ENCODE data around the gene NXPE3. TPM values are rescaled to one million over a fixed set of nuclear protein-coding genes. Genes with fewer than 3 reads are reported as not detected.
A peak's percentile ranks its signal among the peaks of the same experiment; 100 is the strongest.

Gene NXPE3
- total RNA-seq, 2 experiments from 2014 or later = 37.4 to 37.5 TPM

DNA sequence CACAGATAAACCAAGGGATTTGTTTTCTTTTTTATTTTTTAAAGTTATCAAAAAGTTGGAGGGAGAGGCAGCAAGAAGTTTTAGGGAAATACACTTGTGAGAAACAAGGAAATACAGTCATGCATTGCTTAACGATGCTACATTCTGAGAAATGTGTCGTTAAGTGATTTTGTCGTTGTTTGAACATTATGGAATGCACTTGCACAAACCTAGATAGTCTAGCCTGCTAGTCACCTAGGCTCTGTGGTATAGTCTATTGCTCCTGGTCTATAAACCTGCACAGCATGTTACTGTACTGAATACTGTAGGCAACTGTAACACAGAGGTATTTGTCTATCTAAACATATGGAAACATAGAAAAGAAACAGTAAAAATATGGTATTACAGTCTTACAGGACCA is 68.3 kb downstream of the NXPE3 start:
- POLR2A ChIA-PET = interaction anchor here (7.7 kb wide), 1 partner anchor 18 kb away, joined by 221 read pairs; no protein-coding TSS in a partner anchor
- intact Hi-C loops (cut with DNase I, micrococcal nuclease) = loop anchor here in 1 of 2 experiments (2.0 to 5.0 kb wide), 3 partner anchors 17 to 160 kb away; partner anchors contain the start of gene RPL24

GRCh38 chr3:101848326-101848725 is 69.3 kb downstream of the NXPE3 start:
- Mint-ChIP-seq H3K4me1 (ENCODE audit: low read depth) (peaks cover 43% of the 10 kb centered on the region), H3K9me3 (no peaks in the 10 kb centered on the region), H3K4me3 (peak overlapping the region; percentile 91), H3K36me3 (ENCODE audit: low read depth) (peaks cover 39% of the 10 kb centered on the region), H3K27ac (peak overlapping the region; percentile 100), H3K27me3 (peaks cover 5% of the 10 kb centered on the region)
- Histone ChIP-seq H3K27me3 (ENCODE audit: control insufficient read depth in 1 of 2, insufficient read depth in 2 of 2, low read length in 2 of 2) (no peaks in the 10 kb centered on the region), H3K4me1 (ENCODE audit: insufficient read depth, low read length) (peaks cover 19% of the 10 kb centered on the region), H3K4me3 (ENCODE audit: low read length) (no peak overlapping the region), H3K27ac (ENCODE audit: low read depth in 1 of 2, low read length in 2 of 2) (peak overlapping the region; percentile 85 to 99), H3K36me3 (ENCODE audit: insufficient read depth, low read length) (peaks cover 17% of the 10 kb centered on the region), H3K9me3 (ENCODE audit: control insufficient read depth in 1 of 2, insufficient read depth in 1 of 2, low read length in 2 of 2) (no peaks in the 10 kb centered on the region)
- TF ChIP-seq CTCF (IDR thresholded peaks at IDR 0.05) = no peak
- CTCF ChIA-PET = interaction anchor here (1.3 kb wide), 1 partner anchor 20 kb away, joined by 3 read pairs; no protein-coding TSS in a partner anchor
- no peak for ATAC-seq (ENCODE audit: poor library complexity)
- intact Hi-C loops (cut with DNase I, micrococcal nuclease) = loop anchor here in 1 of 2 experiments (5.0 kb wide), 2 partner anchors 36 to 161 kb away; partner anchors contain the start of gene RPL24
- POLR2A ChIA-PET = interaction anchor here (0.8 to 7.7 kb wide), 15 partner anchors 13 to 381 kb away, joined by 3 to 221 read pairs (median 17); partner anchors contain the start of genes CEP97, NXPE3 and ZBTB11
- DNase-seq = no peak

More for the DNA sequence above, 68.3 kb downstream of the NXPE3 start:
- no peak overlapping the region for H3K27ac ChIP-seq (ENCODE audit: low read depth in 1 of 2, low read length in 2 of 2)
- no peak for TF ChIP-seq CTCF (IDR thresholded peaks at IDR 0.05)
- peaks cover 0 to under 1% of the 10 kb centered on the region in 2 experiments for H3K9me3 ChIP-seq (ENCODE audit: control insufficient read depth in 1 of 2, insufficient read depth in 1 of 2, low read length in 2 of 2)
- H3K4me1 ChIP-seq (ENCODE audit: insufficient read depth, low read length) = peaks cover 12% of the 10 kb centered on the region
- peaks cover 5% of the 10 kb centered on the region for H3K27me3 Mint-ChIP-seq
- H3K4me1 Mint-ChIP-seq (ENCODE audit: low read depth) = peaks cover 33% of the 10 kb centered on the region
- CTCF ChIA-PET = no interaction called here
- ATAC-seq (ENCODE audit: poor library complexity) = no peak
- H3K36me3 ChIP-seq (ENCODE audit: insufficient read depth, low read length) = peaks cover 7% of the 10 kb centered on the region
- peak overlapping the region; percentile 76 for H3K4me3 Mint-ChIP-seq
- peaks cover 29% of the 10 kb centered on the region for H3K36me3 Mint-ChIP-seq (ENCODE audit: low read depth)
- H3K4me3 ChIP-seq (ENCODE audit: low read length) = no peak overlapping the region
- no peak for DNase-seq
- no peaks in the 10 kb centered on the region for H3K9me3 Mint-ChIP-seq
- peak overlapping the region; percentile 100 for H3K27ac Mint-ChIP-seq
- no peaks in the 10 kb centered on the region for H3K27me3 ChIP-seq (ENCODE audit: control insufficient read depth in 1 of 2, insufficient read depth in 2 of 2, low read length in 2 of 2)

GRCh38 chr3:101848754-101849713 is 70.0 kb downstream of the NXPE3 start, which contains the start of gene NFKBIZ:
Gene NFKBIZ (plus strand): TSS chr3:101849514. CDS start chr3:101849629, 115 bp downstream.
- peaks cover 24% of the 10 kb centered on the region for H3K36me3 ChIP-seq (ENCODE audit: insufficient read depth, low read length)
- intact Hi-C loops (cut with DNase I, micrococcal nuclease) = loop anchor here in 1 of 2 experiments (5.0 kb wide), 2 partner anchors 37 to 162 kb away; partner anchors contain the start of gene RPL24
- Mint-ChIP-seq H3K27me3 (peaks cover 5% of the 10 kb centered on the region), H3K4me3 (peak within 1 kb of the TSS; percentile 99), H3K9me3 (no peaks in the 10 kb centered on the region), H3K36me3 (ENCODE audit: low read depth) (peaks cover 46% of the 10 kb centered on the region), H3K4me1 (ENCODE audit: low read depth) (peaks cover 50% of the 10 kb centered on the region), H3K27ac (peak within 1 kb of the TSS; percentile 100)
- ATAC-seq (ENCODE audit: poor library complexity) (peak; percentile 66), DNase-seq (peak; percentile 84 to 97 (median 91))
- ChIA-PET CTCF (interaction anchor here (0.7 to 1.4 kb wide), 6 partner anchors 12 to 87 kb away, joined by 3 to 8 read pairs (median 4); no protein-coding TSS in a partner anchor), POLR2A (interaction anchor here (0.7 to 7.7 kb wide), 48 partner anchors 10 to 1588 kb away, joined by 3 to 221 read pairs (median 5); partner anchors contain the start of genes CEP97, LNP1, NXPE3 and PCNP)
- H3K27me3 ChIP-seq (ENCODE audit: control insufficient read depth in 1 of 2, insufficient read depth in 2 of 2, low read length in 2 of 2) = no peaks in the 10 kb centered on the region
- peak within 1 kb of the TSS; percentile 79 for H3K4me3 ChIP-seq (ENCODE audit: low read length)
- no peak for TF ChIP-seq CTCF (IDR thresholded peaks at IDR 0.05)
- no peaks in the 10 kb centered on the region for H3K9me3 ChIP-seq (ENCODE audit: control insufficient read depth in 1 of 2, insufficient read depth in 1 of 2, low read length in 2 of 2)
- H3K27ac ChIP-seq (ENCODE audit: low read depth in 1 of 2, low read length in 2 of 2) = peak within 1 kb of the TSS; percentile 92 to 99
- peaks cover 24% of the 10 kb centered on the region for H3K4me1 ChIP-seq (ENCODE audit: insufficient read depth, low read length)
